ENCODE measurements around the gene RNASEH2A.

The RNASEH2A gene

DNA sequence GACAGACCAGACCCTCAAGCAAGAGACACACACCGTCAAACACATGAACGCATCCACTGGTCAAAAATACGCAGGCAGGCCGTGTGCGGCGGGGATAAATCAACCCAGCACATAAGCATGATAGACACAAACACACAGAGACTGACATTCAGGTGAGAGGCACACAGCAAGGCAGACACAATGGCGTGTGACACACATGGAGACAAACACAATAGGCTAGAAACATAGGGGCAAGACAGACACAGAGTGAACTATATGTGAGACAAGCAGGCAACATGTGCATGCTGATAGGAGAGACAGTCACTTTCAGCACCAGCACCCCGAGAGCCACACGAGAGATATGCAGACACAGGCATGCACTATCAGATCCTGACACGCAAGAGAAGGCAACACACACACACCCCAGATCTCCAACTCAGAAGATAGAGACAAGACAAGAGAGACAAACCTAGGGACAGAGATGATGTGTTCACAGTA, 22.0 kb upstream of the RNASEH2A start:
- Histone ChIP-seq H3K9me3 (no peaks in the 10 kb centered on the region), H3K27ac (peak overlapping the region; percentile 100), H3K36me3 (no peaks in the 10 kb centered on the region), H3K4me3 (ENCODE audit: low read depth in 1 of 2, low read length in 1 of 2) (peak overlapping the region; percentile 49 to 99), H3K27me3 (no peaks in the 10 kb centered on the region), H3K4me1 (ENCODE audit: control insufficient read depth in 1 of 2, insufficient read depth in 1 of 2, low read depth in 1 of 2, low read length in 1 of 2) (peaks cover 85 to 92% of the 10 kb centered on the region in 2 experiments)
- TF ChIP-seq, protein P1, sequence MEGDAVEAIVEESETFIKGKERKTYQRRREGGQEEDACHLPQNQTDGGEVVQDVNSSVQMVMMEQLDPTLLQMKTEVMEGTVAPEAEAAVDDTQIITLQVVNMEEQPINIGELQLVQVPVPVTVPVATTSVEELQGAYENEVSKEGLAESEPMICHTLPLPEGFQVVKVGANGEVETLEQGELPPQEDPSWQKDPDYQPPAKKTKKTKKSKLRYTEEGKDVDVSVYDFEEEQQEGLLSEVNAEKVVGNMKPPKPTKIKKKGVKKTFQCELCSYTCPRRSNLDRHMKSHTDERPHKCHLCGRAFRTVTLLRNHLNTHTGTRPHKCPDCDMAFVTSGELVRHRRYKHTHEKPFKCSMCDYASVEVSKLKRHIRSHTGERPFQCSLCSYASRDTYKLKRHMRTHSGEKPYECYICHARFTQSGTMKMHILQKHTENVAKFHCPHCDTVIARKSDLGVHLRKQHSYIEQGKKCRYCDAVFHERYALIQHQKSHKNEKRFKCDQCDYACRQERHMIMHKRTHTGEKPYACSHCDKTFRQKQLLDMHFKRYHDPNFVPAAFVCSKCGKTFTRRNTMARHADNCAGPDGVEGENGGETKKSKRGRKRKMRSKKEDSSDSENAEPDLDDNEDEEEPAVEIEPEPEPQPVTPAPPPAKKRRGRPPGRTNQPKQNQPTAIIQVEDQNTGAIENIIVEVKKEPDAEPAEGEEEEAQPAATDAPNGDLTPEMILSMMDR (IDR thresholded peaks at IDR 0.05), result no peak

DNA sequence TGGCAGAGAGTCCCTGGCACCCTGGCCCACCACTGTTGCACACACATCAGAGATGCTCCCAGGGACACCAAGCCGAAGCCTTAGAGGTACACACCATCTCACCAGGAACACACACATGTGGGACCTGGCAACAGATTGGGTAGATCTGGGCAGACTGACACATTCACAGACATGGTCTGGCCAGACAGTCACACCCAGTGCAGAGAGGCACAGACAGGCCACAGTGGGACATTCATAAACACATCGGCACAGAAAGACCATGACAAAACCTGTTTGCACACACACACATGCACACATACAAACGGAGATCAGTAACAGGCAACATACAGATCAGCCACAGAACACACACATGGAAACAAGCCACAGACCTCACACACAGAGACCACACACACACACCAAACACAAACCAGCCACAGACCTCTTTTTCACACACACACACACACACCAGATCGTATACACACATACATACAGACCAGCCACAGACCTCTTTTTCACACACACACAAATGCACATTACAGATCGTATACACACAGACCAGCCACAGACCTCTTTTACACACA, 21.4 kb upstream of the RNASEH2A start:
- Histone ChIP-seq H3K9me3 (no peaks in the 10 kb centered on the region), H3K4me3 (ENCODE audit: low read depth in 1 of 2, low read length in 1 of 2) (peak overlapping the region; percentile 49 to 99), H3K27me3 (no peaks in the 10 kb centered on the region), H3K27ac (peak overlapping the region; percentile 100), H3K4me1 (ENCODE audit: control insufficient read depth in 1 of 2, insufficient read depth in 1 of 2, low read depth in 1 of 2, low read length in 1 of 2) (peaks cover 80 to 87% of the 10 kb centered on the region in 2 experiments), H3K36me3 (no peaks in the 10 kb centered on the region)
- TF ChIP-seq, protein P1 (IDR thresholded peaks at IDR 0.05), result no peak

DNA sequence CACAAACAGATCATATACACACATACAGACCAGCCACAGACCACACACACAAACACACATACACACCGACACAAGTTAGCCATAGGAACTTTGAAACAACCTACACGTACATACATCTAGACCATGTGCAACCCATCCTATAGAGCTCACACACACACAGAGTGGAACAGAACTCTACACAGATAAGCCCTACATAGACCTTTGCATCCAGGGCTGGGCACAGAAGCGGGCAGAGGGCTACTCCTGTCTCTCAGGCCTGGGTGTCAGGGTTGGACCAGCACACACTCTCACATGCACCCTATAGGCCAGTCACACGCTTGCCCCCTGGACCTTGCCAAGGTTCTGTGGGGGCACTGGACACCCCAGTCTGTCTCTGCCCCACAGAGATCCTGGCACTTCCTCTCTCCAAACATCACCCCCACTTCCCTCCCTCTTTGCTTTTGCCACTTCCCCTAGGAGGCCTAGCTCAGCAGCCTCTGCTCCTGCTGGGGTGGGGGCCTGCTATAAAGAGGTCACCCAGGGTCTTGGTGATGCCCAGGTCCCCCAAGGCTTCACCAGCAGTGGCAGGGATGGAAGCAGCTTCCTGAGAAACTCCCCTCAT, 20.9 kb upstream of the RNASEH2A start:
- Histone ChIP-seq H3K4me3 (ENCODE audit: low read depth in 1 of 2, low read length in 1 of 2) (peak overlapping the region; percentile 49 to 99), H3K9me3 (no peaks in the 10 kb centered on the region), H3K27me3 (no peaks in the 10 kb centered on the region), H3K4me1 (ENCODE audit: control insufficient read depth in 1 of 2, insufficient read depth in 1 of 2, low read depth in 1 of 2, low read length in 1 of 2) (peaks cover 76 to 87% of the 10 kb centered on the region in 2 experiments), H3K27ac (peak overlapping the region; percentile 100), H3K36me3 (no peaks in the 10 kb centered on the region)
- TF ChIP-seq, protein P1 (IDR thresholded peaks at IDR 0.05), result peak; percentile 12

DNA sequence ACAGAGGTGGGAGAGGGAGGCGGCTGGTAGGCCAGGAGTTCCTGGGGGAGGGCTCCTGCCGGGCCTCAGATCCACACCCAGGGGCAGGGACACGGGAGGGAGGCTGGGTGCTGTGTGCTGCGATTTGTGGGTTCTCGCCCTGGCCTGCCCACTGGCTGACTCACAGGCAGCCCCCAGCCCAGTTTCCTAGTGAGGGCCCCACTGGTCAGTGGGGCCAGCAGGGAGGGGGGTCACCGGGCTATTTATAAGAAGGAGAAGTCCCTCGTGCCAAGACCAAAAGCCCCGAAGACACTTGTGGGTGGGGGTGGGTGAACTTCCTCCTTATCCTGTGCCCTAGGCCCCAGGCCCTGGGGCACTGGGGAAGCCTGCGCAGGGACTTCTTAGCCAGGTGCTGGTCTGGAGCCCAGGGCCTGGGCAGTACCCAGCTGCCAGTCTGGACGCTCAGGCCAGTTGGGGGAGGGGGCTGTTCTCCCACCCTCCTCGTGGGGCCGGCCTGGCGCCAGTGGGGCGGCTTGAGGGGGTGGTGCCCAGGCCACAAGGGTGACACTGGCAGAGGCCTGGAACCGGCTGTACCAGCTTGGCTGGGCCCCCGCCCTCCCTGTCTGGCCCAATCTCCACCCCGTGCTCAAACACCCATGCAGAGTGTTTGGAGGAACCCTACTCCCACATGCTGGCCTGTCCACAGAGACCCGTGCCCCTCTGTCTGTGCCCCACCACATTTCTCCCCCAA, 20.1 kb upstream of the RNASEH2A start:
- Histone ChIP-seq H3K27ac (peak overlapping the region; percentile 100), H3K36me3 (no peaks in the 10 kb centered on the region), H3K4me1 (ENCODE audit: control insufficient read depth in 1 of 2, insufficient read depth in 1 of 2, low read depth in 1 of 2, low read length in 1 of 2) (peaks cover 75 to 87% of the 10 kb centered on the region in 2 experiments), H3K4me3 (ENCODE audit: low read depth in 1 of 2, low read length in 1 of 2) (peak overlapping the region; percentile 49 to 99), H3K27me3 (no peaks in the 10 kb centered on the region), H3K9me3 (no peaks in the 10 kb centered on the region)
- TF ChIP-seq, protein P1 (IDR thresholded peaks at IDR 0.05), result no peak

DNA sequence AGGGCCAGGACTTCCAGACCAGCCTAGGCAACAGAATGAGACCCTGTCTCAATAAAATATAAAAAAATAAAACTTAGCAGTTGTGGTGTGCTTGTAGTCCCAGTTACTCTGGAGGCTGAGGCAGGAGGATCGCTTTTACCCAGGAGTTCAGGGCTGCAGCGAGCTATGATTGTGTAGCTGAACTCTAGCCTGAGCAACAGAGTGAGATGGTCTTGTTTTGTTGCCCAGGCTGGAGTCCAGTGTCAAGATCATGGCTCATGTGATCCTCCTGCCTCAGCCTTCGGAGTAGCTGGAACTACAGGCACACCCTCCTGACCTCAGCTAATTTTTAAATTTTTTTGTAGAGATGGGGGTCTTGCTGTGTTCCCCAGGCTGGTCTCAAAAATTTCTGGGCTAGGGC, 19.4 kb upstream of the RNASEH2A start:
- no peaks in the 10 kb centered on the region for H3K9me3 ChIP-seq
- peak overlapping the region; percentile 100 for H3K27ac ChIP-seq
- no peaks in the 10 kb centered on the region for H3K27me3 ChIP-seq
- peaks cover 69 to 81% of the 10 kb centered on the region in 2 experiments for H3K4me1 ChIP-seq (ENCODE audit: control insufficient read depth in 1 of 2, insufficient read depth in 1 of 2, low read depth in 1 of 2, low read length in 1 of 2)
- H3K36me3 ChIP-seq, result no peaks in the 10 kb centered on the region
- TF ChIP-seq, protein P1 (IDR thresholded peaks at IDR 0.05), result no peak
- H3K4me3 ChIP-seq (ENCODE audit: low read depth in 1 of 2, low read length in 1 of 2), result peak overlapping the region; percentile 49 to 99

All from neutrophil (primary cell).